ENCODE results near the gene MRPL34. TPM values are rescaled to one million over a fixed set of nuclear protein-coding genes. Genes with fewer than 3 reads are reported as not detected.

MRPL34 gene
- total and polyA plus RNA-seq, 10 donors, result 37.5 to 153 (median 74.7) TPM

DNA sequence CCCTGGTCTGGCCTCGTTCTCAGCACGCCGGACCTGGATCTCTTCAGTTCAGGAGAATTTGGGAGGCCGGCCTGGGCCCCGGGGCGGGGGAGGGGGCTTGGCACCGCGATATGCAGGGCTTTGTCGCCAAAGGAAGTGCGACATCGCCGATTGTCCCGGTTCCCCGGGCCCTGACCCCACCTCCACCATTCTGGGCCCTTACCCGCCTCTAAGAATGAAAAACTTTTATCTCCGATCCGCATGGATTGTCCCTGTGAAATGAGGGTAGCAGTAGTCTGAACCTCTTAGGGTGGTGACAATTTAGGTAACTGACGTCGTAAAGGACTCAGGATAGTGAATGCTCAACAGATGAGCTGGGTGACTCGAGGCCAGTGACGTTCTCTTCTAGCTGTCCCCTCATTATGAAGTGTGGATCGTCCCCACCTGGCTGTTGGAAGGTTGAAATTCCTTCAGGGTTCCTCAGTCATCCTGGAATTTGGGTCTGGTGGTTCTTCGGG, 4.3 kb downstream of the MRPL34 start:
- Histone ChIP-seq H3K4me3 (peak overlapping the region; percentile 69 to 99 (median 88)), H3K4me1 (peaks cover 21 to 75% (median 49%) of the 10 kb centered on the region in 6 donors), H3K27me3 (replicated peaks in 1 of 7) (no peaks in the 10 kb centered on the region), H3K27ac (peak overlapping the region; percentile 45 to 92 (median 82)), H3K36me3 (peaks cover 0 to 40% (median 12%) of the 10 kb centered on the region in 6 donors), H3K9me3 (no peaks in the 10 kb centered on the region)
- 6 to 9% (median 9%) methylated on average over 22 to 23 of the region's 23 CpGs for WGBS, 5 donors
- DNase-seq, result no peak
- no peak for TF ChIP-seq POLR2AphosphoS5 (IDR thresholded peaks at IDR 0.05)
- TF ChIP-seq, protein P1, sequence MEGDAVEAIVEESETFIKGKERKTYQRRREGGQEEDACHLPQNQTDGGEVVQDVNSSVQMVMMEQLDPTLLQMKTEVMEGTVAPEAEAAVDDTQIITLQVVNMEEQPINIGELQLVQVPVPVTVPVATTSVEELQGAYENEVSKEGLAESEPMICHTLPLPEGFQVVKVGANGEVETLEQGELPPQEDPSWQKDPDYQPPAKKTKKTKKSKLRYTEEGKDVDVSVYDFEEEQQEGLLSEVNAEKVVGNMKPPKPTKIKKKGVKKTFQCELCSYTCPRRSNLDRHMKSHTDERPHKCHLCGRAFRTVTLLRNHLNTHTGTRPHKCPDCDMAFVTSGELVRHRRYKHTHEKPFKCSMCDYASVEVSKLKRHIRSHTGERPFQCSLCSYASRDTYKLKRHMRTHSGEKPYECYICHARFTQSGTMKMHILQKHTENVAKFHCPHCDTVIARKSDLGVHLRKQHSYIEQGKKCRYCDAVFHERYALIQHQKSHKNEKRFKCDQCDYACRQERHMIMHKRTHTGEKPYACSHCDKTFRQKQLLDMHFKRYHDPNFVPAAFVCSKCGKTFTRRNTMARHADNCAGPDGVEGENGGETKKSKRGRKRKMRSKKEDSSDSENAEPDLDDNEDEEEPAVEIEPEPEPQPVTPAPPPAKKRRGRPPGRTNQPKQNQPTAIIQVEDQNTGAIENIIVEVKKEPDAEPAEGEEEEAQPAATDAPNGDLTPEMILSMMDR (IDR thresholded peaks at IDR 0.05 in 8 of 11, conservative IDR thresholded peaks at IDR 0.05 in 3 of 11), result no peak
- TF ChIP-seq POLR2A (IDR thresholded peaks at IDR 0.05), result no peak
- intact Hi-C loops (cut with DNase I; ENCODE audit: low total_unique reads), result no loop called here

DNA sequence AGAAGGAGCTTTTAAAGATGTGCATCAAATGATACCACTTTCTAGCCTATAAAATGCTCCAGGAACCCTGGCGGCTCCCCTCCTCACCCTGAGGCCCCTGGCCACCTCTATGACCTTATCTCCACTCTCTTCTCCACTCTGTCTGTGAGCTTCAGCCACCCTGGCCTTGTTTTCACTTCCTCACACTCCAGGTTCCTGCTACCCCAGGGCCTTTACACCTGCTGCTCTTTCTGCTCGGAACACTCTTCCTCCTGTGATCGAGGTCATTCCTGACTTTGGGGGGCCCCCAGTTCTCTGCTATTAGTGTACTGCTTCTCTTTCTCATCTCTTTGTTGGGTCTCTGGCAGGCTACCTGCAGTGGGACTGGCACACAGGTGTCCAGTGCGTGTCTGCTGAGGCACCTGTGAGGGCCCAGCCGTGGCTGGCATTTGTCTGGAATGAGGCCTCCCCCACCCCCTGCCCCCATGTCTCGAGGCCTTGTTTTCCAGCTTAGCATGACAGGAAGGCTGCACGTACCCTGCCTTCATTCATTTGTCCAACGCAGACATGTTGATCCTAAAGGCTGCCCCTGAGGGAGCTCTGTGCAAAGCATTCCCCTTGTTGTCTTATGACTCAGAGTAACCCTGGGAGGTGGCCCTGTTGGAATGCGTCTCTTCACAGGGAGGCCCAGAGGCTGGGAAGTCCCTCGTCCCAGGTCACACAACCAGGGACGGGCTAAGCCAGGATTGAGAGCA, 6.0 kb downstream of the MRPL34 start:
- DNase-seq, result no peak
- Histone ChIP-seq H3K4me1 (peaks cover 14 to 61% (median 37%) of the 10 kb centered on the region in 6 donors), H3K4me3 (no peak overlapping the region), H3K27ac (no peak overlapping the region), H3K36me3 (peaks cover 0 to 56% (median 25%) of the 10 kb centered on the region in 6 donors), H3K27me3 (replicated peaks in 1 of 7) (no peaks in the 10 kb centered on the region), H3K9me3 (no peaks in the 10 kb centered on the region)
- TF ChIP-seq POLR2A (IDR thresholded peaks at IDR 0.05), result no peak
- WGBS, 5 donors, result 77 to 92% (median 85%) methylated on average over 10 to 11 of the region's 11 CpGs
- intact Hi-C loops (cut with DNase I; ENCODE audit: low total_unique reads), result no loop called here

- intact Hi-C loops (cut with DNase I; ENCODE audit: low total_unique reads), result no loop called here
- DNase-seq, result no peak
Measured at GRCh38 chr19:17312189-17313113, 6.8 kb downstream of the MRPL34 start.

DNA sequence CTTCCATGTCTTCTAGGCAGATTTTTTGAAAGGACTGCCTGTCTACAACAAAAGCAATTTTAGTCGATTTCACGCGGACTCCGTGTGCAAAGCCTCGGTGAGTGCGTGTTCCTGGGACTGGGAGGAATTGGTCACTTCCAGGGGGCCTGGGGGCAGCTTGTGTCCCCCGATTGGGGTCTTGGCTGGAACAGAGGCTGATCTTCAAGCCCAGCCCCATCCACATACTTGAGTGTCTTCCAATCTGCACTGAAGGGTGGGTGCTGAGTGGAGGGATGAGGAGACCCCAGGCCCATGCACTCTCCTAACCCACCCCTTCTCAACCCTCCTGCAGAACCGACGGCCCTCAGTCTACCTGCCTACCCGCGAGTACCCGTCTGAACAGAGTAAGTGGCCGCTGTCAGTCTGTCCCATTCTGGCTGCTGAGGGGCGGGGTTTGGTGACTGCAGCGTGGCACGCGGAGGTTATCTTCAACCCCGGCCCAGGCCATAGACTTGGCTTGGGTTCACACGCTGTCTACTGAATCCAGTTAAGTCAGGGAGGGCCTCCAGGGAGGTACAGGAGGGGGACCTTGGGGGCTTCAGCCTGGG, 8.4 kb downstream of the MRPL34 start:
- TF ChIP-seq POLR2A (IDR thresholded peaks at IDR 0.05) (no peak), POLR2AphosphoS5 (IDR thresholded peaks at IDR 0.05) (no peak)
- TF ChIP-seq, protein P1 (IDR thresholded peaks at IDR 0.05 in 8 of 11, conservative IDR thresholded peaks at IDR 0.05 in 3 of 11), result no peak
- no peaks in the 10 kb centered on the region for H3K9me3 ChIP-seq
- no peak overlapping the region for H3K27ac ChIP-seq
- peaks cover 0 to 81% (median 36%) of the 10 kb centered on the region in 6 donors for H3K36me3 ChIP-seq
- H3K4me1 ChIP-seq, result peaks cover 11 to 42% (median 24%) of the 10 kb centered on the region in 6 donors
- WGBS, 5 donors, result 93 to 97% (median 95%) methylated on average over 13 to 19 of the region's 19 CpGs
- no peaks in the 10 kb centered on the region for H3K27me3 ChIP-seq (replicated peaks in 1 of 7)
- intact Hi-C loops (cut with DNase I; ENCODE audit: low total_unique reads), result no loop called here
- H3K4me3 ChIP-seq, result no peak overlapping the region
- no peak for DNase-seq

More at GRCh38 chr19:17312189-17313113, 6.8 kb downstream of the MRPL34 start:
- Histone ChIP-seq H3K27ac (no peak overlapping the region), H3K36me3 (peaks cover 0 to 64% (median 29%) of the 10 kb centered on the region in 6 donors), H3K27me3 (replicated peaks in 1 of 7) (no peaks in the 10 kb centered on the region), H3K9me3 (no peaks in the 10 kb centered on the region), H3K4me3 (no peak overlapping the region), H3K4me1 (peaks cover 11 to 55% (median 33%) of the 10 kb centered on the region in 6 donors)
- WGBS, 5 donors, result 86 to 93% (median 91%) methylated on average over 14 to 20 of the region's 20 CpGs
- TF ChIP-seq, protein P1 (IDR thresholded peaks at IDR 0.05 in 8 of 11, conservative IDR thresholded peaks at IDR 0.05 in 3 of 11), result no peak
- TF ChIP-seq POLR2AphosphoS5 (IDR thresholded peaks at IDR 0.05), result peak in 1 of 3 donors; percentile 21
